GM19239 (cell line): ENCODE measurements around the gene STEAP1.
"Not testable (repeated sequence)": the region's sequence is repeated elsewhere in the genome, so short reads cannot be mapped to it uniquely, and the experiment has no call there.

Experiments used
- DNase-seq: peaks from one replicate; pipeline ENCODE4 v3.0.0; 2011; ENCODE audit warnings: low spot score; ENCODE audit not compliant: insufficient read length
- FAIRE-seq: peaks from 2 replicates; lab custom pipeline; 2011; peaks lifted over from hg19 to GRCh38; lab: Jason Lieb, UNC

The STEAP1 gene

DNA sequence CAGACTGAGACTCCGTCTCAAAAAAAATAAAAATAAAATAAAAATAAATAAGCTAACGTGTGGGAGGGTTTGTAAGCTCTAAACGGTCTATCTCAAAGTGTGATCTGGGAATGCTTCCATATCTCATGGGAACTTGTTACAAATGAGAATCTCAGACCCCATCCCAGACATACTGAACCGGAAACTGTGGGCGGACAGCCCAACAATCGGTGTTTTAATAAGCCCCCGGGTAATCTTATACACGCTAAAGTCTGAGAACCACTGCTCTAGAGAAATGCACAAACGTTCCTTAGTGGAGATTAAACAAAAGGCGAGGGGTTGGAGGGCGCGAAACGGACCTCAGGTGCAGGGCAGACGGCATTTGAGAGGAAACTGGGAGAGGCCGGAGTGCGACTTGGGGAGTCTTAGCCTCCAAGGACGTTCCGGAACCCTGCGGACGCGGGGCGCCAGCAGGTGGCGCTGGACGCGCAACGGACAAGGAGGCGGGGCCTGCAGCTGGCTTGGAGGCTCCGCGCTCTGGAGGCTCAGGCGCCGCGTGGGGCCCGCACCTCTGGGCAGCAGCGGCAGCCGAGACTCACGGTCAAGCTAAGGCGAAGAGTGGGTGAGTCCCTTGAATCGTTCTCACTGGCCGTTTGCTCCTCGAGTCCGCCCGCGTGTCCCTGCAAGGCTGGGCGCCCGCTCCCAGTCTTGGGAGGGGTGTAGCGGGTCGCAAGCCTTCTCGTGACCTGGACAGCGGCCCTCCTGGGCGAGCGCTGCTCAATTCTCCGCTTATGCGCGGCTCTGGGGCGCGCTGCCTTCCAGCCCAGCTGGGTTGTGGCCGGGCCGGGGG is at the start of gene STEAP1:
Gene STEAP1, plus strand, starts transcription at position 527 of the 829 bp plus-strand sequence. CDS start 5,320 bp downstream, outside the sequence.
- not testable (repeated sequence) for FAIRE-seq

DNA sequence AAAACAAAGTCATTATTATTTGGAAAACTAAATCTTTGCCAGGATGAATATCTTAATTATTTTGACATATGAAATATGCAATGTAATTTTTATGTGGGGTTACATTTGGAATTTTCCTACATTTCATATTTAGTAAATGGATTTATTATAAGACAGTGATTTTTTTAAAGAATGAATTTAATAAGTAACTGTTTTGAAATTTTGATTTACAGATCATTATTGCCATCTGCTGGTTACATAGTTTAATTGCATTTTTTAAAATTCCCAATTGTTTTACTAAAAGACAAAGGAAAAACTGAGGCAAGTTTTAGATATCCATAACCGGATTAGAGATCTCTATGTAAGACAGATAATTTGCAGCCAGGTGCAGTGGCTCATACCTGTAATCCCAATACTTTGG is 39.3 kb upstream of the STEAP1 start:
- FAIRE-seq, DNase-seq: not testable (repeated sequence)

More for the DNA sequence above, at the start of gene STEAP1:
- DNase-seq: peak; percentile 48

DNA sequence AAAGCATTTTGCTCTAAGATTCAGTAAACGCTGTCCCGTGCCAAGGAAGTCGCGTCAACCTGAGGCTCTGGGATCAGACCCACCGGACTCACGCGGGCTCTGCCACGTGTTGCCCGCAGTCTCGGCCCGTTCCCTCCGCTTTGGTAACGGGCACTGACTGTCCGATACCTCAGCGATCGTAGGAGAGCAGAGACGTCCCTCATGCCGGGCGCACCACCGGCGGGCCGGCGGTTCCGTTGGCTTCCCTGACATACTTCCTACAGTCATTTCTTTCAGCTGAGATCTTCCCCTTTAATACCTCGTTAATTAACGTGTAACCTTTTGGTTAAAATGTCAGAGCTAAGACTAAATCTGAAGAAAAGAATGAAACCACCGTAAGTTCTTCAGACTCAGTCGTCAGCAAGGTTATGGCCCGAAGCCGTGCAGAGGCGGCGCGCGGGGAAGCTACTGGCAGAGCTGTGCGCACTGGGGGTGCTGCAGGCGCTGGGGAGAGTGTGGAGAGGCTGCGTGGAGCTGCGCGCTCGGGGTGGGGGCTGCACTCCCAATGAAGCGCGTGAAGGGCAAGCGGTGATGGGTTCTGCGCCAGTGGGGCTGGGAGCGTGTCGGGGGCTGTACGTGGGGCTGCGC is 35.6 kb upstream of the STEAP1 start:
- FAIRE-seq, DNase-seq: not testable (repeated sequence)

DNA sequence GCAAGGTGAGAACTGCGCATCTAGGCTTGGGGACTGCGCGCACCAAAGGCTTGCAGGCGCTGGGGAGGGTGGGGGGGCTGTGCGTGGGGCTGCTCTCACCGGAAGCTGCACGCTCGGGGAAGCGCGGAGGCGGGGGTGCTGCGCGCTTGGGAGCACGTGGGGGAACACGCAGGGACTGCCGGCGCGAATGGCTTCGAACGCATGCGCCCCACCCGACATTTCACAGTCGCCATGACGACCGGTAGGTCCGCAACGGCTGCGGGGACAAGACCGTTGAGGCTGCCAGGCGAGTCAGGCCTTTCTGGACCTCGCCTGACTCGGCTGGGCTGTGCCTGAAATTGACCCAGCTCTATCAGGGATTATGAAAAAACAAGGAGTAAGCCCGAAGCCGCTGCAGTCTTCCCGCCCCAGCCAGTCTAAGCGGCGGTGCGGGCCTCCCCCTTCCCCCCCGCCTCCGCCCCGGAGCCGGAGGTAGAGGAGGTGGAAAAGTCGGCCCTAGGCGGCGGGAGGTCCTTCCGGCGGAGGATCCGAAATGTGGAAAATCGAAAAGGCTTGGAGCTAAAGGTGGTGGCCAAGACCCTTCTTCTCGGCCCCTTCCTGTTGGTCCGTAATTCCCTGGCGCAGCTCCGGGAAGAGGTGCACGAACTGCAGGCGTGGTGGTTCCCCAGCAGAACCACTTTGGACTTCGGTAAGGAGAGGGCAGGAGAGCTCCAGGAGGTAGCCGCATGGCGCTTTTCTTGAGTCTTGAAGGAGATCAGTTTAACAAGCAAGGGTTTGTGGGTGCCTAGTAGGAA is 34.9 kb upstream of the STEAP1 start:
- FAIRE-seq (no peak), DNase-seq (no peak)

DNA sequence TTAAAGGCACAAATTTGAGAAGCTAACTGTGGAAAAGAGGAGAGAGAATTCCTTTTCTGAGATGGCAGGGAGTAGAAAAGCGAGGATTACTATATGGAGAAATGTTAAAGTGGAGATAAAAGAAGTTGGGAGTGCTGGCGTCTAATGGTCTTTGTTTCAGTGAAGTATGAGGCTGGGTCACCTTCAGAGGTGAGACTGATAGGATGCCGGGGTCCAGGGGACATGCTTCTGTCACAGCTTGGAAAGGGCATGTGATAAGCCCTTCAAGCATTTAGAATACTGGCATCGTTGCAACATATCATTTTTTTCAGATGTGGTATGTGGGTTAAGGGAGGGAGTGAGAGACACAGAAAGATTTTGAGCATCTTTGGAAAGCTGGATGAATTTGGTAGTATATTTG is 34.1 kb upstream of the STEAP1 start:
- FAIRE-seq, DNase-seq: not testable (repeated sequence)

DNA sequence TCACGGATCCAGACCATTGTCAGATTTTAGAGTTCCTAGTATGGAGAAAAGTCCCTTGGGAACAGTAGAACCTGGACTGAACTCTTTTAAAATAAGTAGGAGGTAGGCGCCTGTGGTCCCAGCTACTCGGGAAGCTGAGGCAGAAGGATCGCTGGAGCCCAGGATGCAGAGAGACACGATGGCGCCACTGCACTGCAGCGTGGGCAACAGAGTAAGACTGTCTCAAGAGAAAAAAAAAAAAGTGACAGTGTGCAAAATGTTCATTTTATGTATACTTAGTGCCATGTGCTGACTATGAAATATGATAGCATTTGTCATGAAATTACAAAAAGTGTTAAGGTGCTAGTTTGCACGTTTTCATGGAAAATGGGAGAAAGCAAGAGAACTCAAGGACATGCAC is 22.5 kb upstream of the STEAP1 start:
- DNase-seq, FAIRE-seq: not testable (repeated sequence)

DNA sequence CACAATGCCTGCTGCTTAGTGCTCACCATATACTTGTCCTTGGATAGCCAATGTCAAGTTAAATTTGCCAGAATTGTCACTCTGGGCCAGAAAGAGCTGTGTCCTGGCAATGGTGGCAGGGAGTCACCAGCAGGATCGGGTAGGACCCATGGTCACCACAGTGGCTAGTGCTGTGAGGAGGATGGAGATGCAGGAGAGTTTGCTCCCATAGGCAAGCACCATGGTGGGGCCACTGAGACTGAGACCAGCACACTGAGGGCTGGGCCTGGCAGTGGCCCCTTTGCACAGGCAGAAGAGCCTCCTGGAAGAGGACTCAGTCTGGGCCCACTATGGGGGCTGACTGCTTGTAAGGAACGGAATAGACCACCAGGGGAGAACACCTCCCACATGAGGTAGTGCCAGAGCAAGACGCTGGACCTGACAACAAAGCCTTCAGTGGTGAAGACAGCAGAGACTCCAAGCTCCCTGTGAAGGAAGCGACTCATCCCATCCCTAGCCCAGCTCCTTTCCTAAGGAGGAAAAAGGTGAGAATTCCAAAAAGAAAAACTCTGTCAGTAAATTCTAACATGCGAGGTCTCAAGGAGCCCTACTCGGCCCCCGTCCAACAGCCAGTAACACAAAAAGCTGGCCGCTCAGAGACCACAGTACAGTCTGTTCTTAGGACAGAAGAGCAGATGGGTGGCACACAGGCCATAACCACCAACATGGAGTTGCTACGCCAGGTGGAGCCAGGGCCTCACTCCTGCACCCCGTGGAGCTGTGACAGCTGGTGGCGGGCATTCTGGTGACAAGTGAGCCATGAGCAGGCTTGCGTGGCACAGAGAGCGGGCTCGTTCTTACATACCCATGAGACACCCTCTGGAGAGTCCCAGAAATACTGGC is 6.9 kb upstream of the STEAP1 start:
- FAIRE-seq, DNase-seq: not testable (repeated sequence)

DNA sequence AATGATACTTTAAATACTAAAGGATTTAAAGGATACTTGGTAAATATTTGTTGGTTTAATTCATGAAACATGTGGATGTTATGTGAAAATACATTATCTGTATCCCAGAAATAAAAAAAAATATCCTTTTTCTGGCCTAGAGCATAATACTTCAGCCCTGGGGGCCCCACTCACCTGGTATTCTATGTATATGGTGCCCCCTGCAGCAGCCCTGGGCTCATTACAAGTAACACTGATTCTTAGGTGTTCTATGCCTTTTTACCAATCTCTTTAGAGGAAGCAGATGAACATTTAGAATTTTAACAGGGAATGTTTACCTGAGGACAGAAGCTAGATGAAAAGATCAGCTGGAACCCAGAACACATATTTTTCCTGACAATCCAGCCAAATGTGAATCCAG is 4.8 kb upstream of the STEAP1 start:
- not testable (repeated sequence) for FAIRE-seq, DNase-seq

DNA sequence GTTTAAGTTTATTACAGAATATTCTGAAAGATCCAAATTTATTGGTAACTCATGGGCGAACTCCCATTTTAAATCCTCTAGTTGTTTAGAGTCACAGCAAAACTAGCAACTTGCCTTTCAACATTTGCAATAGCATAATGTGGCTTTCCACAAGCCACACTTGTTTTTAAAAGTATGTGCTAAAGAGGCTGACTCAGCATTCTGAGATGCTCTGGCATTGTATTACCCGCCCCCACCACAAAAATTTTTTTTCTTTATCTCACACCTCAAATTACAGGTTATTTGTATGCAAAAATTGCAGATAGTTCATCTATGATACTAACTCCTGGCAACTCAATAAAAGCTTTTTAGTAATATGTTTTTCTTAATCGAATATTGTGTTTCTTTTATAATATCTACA is 2.4 kb upstream of the STEAP1 start:
- not testable (repeated sequence) for DNase-seq, FAIRE-seq

DNA sequence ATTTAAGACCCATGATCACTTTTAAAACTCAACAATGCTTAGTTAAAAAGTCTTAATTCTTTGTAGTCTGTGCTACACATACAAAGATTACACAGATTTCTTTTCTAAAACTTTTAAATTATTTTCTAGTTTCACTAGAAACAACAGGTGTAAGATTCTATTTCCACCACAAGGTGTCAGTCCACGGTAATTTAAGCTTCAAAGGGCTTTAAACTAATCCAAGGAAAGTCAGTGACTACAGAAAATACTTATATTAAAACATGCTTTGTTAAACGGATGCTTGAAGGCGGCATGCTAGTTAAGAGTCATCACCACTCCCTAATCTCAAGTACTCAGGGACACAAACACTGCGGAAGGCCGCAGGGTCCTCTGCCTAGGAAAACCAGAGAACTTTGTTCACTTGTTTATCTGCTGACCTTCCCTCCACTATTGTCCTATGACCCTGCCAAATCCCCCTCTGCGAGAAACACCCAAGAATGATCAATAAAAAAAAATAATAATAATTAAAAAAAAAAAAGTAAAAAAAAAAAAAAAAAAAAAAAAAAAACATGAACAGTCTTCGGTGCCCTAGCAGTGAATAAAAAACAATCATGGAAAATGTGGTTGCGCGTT is 1.5 kb upstream of the STEAP1 start:
- DNase-seq, FAIRE-seq: not testable (repeated sequence)

DNA sequence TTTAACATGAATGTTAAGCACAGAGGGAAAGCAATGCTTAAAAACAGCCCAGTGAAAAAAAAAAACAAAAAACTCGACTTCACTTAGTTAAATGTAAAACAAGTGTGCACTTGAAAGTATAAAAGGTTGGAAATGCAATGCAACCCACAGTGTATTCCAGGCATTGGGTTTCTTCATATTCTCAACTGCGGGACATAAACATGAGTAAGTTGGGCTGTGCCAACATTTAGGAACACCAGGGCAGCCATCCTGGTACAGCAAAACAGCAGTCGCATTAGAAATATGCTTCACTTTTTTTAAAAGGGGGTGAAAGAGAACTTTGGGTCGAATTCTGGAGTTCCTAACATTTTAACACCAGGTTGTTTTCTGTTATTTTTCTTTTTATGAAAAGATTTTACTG is 937 bp downstream of the STEAP1 start:
- FAIRE-seq (peak; percentile 21), DNase-seq (no peak)

DNA sequence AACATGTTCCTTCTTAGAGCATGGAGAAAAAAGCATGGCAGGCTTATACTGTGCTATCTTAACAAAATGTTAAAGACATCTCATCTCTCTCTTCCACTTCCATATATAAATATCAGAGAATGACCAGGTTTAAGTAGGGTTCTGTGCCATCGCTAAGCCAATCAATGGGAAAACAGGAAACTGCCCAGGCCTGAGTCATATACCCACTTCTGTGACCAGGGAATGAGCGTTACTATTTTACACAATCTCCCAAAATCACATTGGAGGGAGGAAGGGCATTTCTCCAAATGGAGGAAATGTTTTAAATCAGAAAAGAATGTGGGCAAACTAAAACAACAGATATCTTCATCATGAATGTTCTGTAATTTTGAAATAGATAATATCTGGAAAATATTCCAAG is 3.1 kb downstream of the STEAP1 start:
- not testable (repeated sequence) for DNase-seq
- FAIRE-seq: peak; percentile 40

DNA sequence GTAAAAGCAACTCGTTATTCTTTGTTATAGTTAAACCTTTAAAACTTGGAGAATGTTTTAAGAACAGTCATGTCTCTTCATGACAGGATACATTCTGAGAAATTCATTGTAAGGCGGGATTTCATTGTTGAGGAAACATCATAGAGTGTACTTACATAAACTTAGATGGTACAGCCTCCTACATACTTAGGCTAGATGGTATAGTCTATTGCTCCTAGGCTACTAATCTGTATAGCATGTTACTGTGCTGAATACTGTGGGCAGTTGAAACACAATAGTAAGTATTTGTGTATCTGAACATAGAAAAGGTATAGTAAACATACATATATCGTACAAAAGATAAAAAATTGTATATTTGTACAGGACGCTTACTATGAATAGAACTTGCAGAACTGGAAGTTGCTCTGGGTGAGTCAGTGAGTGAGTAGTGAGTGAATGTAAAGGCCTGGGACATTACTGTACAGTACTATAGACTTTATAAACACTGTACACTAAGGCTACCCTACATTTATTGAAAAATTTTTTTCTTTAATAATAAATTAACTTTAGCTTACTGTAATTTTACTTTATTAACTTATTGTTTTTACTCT is 3.6 kb downstream of the STEAP1 start:
- DNase-seq, FAIRE-seq: not testable (repeated sequence)

DNA sequence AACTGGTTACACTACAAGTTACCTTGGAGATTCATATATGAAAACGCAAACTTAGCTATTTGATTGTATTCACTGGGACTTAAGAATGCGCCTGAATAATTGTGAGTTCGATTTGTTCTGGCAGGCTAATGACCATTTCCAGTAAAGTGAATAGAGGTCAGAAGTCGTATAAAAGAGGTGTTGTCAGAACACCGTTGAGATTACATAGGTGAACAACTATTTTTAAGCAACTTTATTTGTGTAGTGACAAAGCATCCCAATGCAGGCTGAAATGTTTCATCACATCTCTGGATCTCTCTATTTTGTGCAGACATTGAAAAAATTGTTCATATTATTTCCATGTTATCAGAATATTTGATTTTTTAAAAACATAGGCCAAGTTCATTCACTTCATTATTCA is 9.3 kb downstream of the STEAP1 start:
- FAIRE-seq (no peak), DNase-seq (no peak)

DNA sequence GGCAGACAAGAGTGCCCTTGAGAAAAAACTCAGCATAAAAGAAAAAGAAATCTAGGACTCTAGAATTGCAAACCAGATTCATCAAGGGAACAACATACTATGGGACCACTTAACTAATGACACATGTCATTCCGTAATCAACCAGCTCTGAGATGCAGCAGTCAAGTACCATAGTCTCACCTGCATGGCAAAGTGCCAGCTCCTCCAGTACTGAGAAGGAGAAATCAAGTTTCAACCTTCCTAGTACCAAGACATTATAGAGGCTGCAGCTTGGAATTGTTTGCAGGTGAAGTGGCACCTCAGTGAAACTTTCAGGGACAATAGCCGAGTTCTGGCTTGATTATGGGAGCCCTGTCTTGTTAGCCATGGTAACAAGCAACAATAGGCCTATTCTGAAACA is 11.5 kb downstream of the STEAP1 start:
- FAIRE-seq (no peak), DNase-seq (no peak)

DNA sequence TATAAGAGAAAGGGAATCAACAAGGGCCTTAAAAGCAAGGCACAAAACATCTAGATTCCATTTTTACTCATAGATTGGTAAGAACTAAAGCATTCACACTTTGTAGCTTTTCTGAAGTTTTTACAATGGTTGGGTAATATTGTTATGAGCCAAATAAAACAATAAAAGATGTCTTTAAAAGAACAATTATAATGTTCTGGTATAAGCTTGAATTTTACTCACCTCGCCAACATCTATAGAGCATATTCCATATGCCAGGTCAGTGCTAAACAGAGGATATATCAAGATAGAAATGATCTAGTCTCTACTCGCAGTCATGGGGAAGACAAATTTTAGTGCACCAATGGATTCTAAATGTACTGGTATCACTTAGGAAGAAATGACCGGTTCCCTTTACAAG is 11.9 kb downstream of the STEAP1 start:
- DNase-seq (no peak), FAIRE-seq (no peak)

DNA sequence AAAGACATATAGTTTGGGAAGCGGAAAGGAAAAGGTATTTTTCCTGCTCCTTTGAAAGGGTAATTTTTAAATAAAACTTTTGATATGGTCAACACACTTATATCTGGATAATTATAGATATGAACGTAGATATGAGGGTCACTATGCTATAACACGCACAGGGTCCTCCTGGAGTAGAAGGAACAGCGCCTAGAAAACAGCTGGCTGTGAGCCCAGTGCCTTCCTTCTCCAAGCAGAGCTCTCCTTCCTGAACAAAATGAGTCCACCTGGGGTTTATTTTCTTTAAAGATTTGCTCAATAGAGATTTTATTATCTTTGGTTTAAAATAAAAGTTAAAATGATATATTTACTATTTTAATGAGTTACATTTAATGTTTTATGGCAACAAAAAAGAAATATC is 13.1 kb downstream of the STEAP1 start:
- no peak for FAIRE-seq
- DNase-seq: no peak

DNA sequence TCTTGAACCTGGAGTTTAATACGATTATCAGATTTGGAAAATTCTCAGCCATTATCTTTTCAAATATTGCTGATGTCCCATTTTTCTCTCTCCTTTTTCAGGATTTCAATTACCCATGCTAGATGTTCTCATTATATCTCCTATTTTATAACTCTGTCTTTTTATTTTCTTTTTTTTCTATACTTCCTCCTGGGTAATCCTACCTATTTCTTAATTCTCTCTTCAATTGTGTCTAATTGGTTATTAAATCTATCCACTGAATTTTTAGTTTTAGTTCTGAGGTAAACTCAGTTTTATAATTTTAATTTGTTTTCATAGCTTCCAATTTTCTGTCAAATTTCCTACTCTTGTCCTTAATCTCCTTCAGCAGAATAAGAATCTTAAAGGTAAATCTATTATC is 15.6 kb downstream of the STEAP1 start:
- DNase-seq (no peak), FAIRE-seq (no peak)

DNA sequence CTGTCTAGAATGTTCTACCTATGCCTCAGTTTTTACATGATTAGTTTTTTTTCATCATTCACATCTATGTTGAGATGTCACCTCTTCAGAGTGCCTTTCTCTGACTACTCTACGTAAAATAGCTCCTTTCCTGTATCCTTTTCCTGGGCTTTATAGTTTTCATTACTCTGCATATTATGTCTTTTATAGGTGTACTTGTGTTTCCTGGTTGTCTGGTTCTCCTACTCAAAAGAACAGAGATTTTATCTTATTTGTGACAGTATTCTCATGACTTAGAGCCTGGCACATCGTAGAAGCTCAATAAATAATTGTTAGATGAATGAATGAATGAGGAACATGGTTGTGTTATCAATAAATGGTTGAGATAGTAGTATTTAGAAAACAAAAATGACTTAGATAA is 17.9 kb downstream of the STEAP1 start:
- no peak for DNase-seq
- FAIRE-seq: no peak
